GM12801 (cell line): ENCODE data around the gene AGPS.

ENCODE experiments used
- TF ChIP-seq, protein P1 (sequence below): IDR thresholded peaks from one replicate; pipeline ENCODE4 v1.5.1; 2011; ENCODE audit warnings: control low read depth; ENCODE audit not compliant: insufficient read length; ENCODE audit errors: extremely low read depth

Gene AGPS

DNA sequence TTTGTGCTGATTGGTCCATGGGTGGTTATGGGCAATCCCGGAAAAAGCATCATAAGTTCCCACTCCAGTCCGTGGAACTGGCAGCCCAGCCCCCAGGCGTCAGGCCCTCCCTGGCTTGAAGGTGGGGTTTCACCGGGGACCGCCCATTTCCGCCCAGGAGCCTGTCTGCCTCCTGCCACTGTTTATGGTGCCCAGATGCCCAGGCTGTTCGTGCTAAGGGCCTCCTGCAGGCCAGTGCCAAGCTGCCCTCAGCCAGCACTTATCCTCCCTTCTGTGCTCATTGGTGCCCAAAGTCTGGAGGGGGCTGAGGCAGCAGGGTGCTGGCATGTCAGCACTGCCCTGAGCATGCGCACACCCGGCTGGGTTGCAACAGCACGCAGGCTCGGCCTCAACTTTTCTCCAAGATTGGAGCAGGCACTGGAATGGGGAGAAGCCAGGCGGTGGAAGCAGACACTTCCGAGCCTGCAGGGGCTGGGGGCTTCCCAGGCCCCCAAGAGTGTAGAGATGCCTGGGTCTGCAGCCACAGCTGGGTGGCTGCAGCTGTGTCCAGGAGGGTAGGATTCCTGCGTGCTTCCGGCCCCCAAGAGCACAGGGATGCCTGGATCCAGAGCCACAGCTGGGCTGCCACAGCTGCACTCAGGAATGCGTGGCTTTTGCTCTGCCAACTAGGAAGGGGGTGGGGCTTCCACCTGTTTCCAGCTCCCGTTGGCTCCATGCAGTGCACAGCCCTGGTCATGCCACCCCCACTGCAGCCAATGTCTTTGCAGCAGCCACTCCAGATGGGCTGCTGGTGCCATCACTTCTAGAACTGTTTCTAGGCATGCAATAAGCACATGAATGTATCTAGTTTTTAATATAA lies 74.0 kb downstream of the AGPS start:
- TF ChIP-seq, protein P1, sequence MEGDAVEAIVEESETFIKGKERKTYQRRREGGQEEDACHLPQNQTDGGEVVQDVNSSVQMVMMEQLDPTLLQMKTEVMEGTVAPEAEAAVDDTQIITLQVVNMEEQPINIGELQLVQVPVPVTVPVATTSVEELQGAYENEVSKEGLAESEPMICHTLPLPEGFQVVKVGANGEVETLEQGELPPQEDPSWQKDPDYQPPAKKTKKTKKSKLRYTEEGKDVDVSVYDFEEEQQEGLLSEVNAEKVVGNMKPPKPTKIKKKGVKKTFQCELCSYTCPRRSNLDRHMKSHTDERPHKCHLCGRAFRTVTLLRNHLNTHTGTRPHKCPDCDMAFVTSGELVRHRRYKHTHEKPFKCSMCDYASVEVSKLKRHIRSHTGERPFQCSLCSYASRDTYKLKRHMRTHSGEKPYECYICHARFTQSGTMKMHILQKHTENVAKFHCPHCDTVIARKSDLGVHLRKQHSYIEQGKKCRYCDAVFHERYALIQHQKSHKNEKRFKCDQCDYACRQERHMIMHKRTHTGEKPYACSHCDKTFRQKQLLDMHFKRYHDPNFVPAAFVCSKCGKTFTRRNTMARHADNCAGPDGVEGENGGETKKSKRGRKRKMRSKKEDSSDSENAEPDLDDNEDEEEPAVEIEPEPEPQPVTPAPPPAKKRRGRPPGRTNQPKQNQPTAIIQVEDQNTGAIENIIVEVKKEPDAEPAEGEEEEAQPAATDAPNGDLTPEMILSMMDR = no peak

DNA sequence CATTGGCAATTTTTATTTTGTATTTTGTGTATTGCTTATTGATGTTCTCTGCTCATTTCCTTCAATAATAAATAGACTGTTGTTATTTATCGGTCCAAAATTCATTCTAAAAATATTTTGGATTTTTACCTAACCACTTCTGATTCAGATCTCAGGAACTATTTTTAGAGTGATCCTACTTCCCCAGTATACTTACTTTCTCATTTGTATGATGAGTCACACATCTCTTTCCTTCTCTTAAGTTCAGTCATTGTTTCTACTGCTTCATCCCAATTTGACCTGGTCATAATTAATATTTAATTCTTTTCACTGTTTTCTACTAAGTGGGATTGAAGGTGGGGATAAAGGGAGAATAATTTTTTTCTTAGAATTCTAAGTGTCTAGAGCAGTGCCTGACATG lies 75.1 kb downstream of the AGPS start:
- TF ChIP-seq, protein P1 = no peak

DNA sequence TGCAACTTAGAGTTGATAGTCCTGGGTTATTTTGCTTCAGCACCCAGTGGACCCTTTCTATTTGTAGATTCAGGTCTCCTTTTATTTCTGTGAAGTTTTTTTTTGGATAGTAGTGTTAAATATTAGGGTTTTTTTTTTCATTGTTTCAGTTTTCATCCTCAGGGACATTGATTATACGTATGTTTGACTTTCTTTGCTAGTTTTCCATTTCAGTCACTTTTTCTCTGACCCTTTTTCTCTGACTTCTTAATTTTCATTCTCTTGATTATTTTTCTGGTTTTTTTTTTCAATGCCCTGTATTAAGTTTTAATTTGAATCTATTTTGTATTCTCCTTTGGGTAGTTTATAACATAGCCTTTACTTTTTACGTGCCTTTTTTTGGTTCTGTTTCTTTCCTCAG lies 79.4 kb downstream of the AGPS start:
- TF ChIP-seq, protein P1 = no peak

DNA sequence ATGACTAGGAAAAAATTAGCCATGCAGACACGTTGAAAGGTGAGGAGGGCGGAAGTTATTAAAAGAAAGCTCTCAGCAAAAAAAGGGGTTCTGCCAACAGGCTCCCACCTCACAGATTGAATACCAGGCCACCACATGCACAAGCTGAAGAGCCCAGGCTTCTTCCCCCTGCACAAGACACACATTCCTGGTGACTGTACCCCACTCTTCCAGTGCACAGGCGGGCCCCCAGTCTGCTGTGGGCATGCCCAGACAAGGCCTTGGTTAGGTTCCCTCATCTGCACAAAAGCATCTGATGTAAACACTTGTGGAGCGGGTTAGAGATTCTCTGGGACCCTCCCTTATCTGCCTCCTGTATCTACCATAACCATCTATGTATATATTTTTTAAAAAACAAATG lies 81.7 kb downstream of the AGPS start:
- TF ChIP-seq, protein P1 = no peak

DNA sequence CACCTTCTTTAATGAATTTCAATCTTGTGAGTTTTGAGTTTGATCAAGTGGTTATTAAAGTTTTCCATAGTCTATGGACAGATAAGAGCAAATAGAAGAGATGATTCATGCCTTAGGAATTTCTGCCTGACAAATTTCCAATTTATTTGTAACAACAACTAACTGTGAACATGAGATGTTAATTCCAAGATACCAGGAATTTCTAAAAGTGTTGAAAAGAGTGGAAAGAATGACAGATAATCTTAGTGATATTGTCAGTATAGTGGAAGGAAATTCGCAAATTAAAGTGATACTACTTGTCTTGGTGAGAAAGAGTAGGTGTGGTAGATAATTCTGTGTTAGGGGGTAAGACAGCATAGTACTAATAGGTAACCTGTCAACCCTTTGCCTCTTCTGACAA lies 82.4 kb downstream of the AGPS start:
- TF ChIP-seq, protein P1 = no peak

- TF ChIP-seq, protein P1 = no peak
These were observed 84.3 kb downstream of the AGPS start for GRCh38 chr2:177476897-177477296.

DNA sequence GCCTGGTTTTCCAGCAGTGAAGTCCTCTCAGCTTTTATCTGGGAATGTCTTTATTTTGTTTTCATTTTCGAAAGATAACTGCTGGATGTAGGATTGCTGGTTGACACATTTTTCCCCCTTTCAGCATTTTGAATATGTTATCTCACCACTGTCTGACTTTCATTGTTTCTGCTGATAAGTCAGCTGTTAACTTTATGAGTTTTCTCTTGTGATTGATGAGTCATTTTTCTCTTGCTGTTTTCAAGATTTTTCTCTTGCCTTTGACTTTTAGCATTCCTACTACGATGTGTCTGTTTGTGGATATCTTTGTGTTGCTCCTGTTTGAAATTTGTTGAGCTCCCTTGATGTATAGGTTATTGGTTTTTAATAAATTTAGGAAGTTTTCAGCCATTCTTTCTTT lies 85.5 kb downstream of the AGPS start:
- TF ChIP-seq, protein P1 = no peak
